Trophoblast cell (in vitro differentiated cells and primary cell): ENCODE data around the gene DRAXIN.

Experiments
- DNase-seq, 2 donors: peaks; one replicate each; pipeline ENCODE4 v3.0.0-alpha.2; 2016
- H2AFZ ChIP-seq: 2 replicates; pipeline ENCODE4 v1.6.1; 2013; ENCODE audit warnings: low read length, moderate library complexity, mild to moderate bottlenecking; ENCODE audit not compliant: insufficient read depth, poor library complexity
- H2AK5ac ChIP-seq: 2 replicates; pipeline ENCODE4 v1.6.1; 2013; ENCODE audit warnings: mild to moderate bottlenecking, low read length
- H2BK120ac ChIP-seq: 2 replicates; pipeline ENCODE4 v1.6.1; 2013; ENCODE audit warnings: low read length, mild to moderate bottlenecking, moderate library complexity; ENCODE audit not compliant: insufficient read depth, poor library complexity
- H2BK12ac ChIP-seq: 2 replicates; pipeline ENCODE4 v1.6.1; 2013; ENCODE audit warnings: mild to moderate bottlenecking, low read length, moderate library complexity
- H2BK5ac ChIP-seq: 2 replicates; pipeline ENCODE4 v1.6.1; 2013; ENCODE audit warnings: low read length, low read depth, moderate library complexity, mild to moderate bottlenecking; ENCODE audit not compliant: poor library complexity
- H3K14ac ChIP-seq: 2 replicates; pipeline ENCODE4 v1.6.1; 2013; ENCODE audit warnings: mild to moderate bottlenecking, low read length
- H3K18ac ChIP-seq: 2 replicates; pipeline ENCODE4 v1.6.1; 2013; ENCODE audit warnings: mild to moderate bottlenecking, low read length
- H3K23ac ChIP-seq: 2 replicates; pipeline ENCODE4 v1.6.1; 2013; ENCODE audit warnings: low read length
- H3K27ac ChIP-seq: 2 replicates; pipeline ENCODE4 v1.5.1; 2013; ENCODE audit warnings: low read depth, mild to moderate bottlenecking, inconsistent platforms, low read length, moderate library complexity
- H3K27me3 ChIP-seq: 2 replicates; pipeline ENCODE4 v1.6.1; 2013; ENCODE audit warnings: inconsistent platforms, mild to moderate bottlenecking, low read length, moderate library complexity; ENCODE audit not compliant: insufficient read depth
- H3K36me3 ChIP-seq, 2 experiments: 1 replicate in 1 of 2; 2 replicates in 1 of 2; pipeline ENCODE4 v1.6.1; 2013; ENCODE audit warnings: low read length in 2 of 2, mild to moderate bottlenecking in 2 of 2, moderate library complexity in 1 of 2; ENCODE audit not compliant: insufficient read depth in 2 of 2, control insufficient read depth in 1 of 2
- H3K4ac ChIP-seq: 2 replicates; pipeline ENCODE4 v1.6.1; 2013; ENCODE audit warnings: low read depth, mild to moderate bottlenecking, low read length, moderate library complexity
- H3K4me1 ChIP-seq, 2 experiments: 1 replicate in 1 of 2; 2 replicates in 1 of 2; pipeline ENCODE4 v1.6.1; 2013; ENCODE audit warnings: low read length in 2 of 2, mild to moderate bottlenecking in 2 of 2, moderate library complexity in 1 of 2; ENCODE audit not compliant: insufficient read depth in 2 of 2, control insufficient read depth in 1 of 2
- H3K4me2 ChIP-seq: 2 replicates; pipeline ENCODE4 v1.6.1; 2013; ENCODE audit warnings: inconsistent platforms, mild to moderate bottlenecking, low read length, moderate library complexity
- H3K4me3 ChIP-seq: 2 replicates; pipeline ENCODE4 v1.5.1; 2013; ENCODE audit warnings: mild to moderate bottlenecking, low read depth, low read length, inconsistent platforms
- H3K79me1 ChIP-seq: one replicate; pipeline ENCODE4 v1.6.1; 2013; ENCODE audit warnings: low read length
- H3K79me2 ChIP-seq: 2 replicates; pipeline ENCODE4 v1.6.1; 2013; ENCODE audit warnings: low read length, mild to moderate bottlenecking; ENCODE audit not compliant: control insufficient read depth, insufficient read depth, poor library complexity
- H3K9ac ChIP-seq: 2 replicates; pipeline ENCODE4 v1.6.1; 2013; ENCODE audit warnings: mild to moderate bottlenecking, low read length
- H3K9me3 ChIP-seq: 2 replicates; pipeline ENCODE4 v1.6.1; 2013; ENCODE audit warnings: low read depth, mild to moderate bottlenecking, control low read depth, inconsistent platforms, low read length; ENCODE audit not compliant: insufficient read depth
- H4K12ac ChIP-seq: 2 replicates; pipeline ENCODE4 v1.6.1; 2013; ENCODE audit warnings: low read depth, mild to moderate bottlenecking, low read length, moderate library complexity
- H4K8ac ChIP-seq: 2 replicates; pipeline ENCODE4 v1.6.1; 2013; ENCODE audit warnings: low read depth, mild to moderate bottlenecking, low read length, moderate library complexity
- H4K91ac ChIP-seq: one replicate; pipeline ENCODE4 v1.6.1; 2013; ENCODE audit warnings: low read depth, mild to moderate bottlenecking, low read length, moderate library complexity
- WGBS: extraction: QIAGEN DNeasy Blood & Tissue Kit; methylation state at CpG from one replicate; pipeline ENCODE4 v1.1.7; 2013; ENCODE audit warnings: missing lambda C conversion rate; ENCODE audit not compliant: insufficient read length, insufficient coverage; ENCODE audit errors: extremely low coverage; 5-methylcytosine and 5-hydroxymethylcytosine counted together

DRAXIN gene

GRCh38 chr1:11682799-11683198, 8.7 kb upstream of the DRAXIN start:
- Histone ChIP-seq H3K36me3 (no peaks in the 10 kb centered on the region), H3K27ac (no peak overlapping the region), H2AK5ac (no peak overlapping the region), H3K23ac (no peak overlapping the region), H3K18ac (no peak overlapping the region), H3K4ac (no peak overlapping the region), H4K91ac (no peak overlapping the region), H4K12ac (no peak overlapping the region), H3K4me1 (peaks cover 9 to 16% of the 10 kb centered on the region in 2 experiments), H3K4me3 (no peak overlapping the region), H3K79me1 (peaks cover 9% of the 10 kb centered on the region), H3K4me2 (peak overlapping the region; percentile 33), H3K14ac (no peak overlapping the region), H2BK12ac (no peak overlapping the region), H2BK5ac (no peak overlapping the region), H2AFZ (no peak overlapping the region), H3K79me2 (peaks cover 2% of the 10 kb centered on the region), H4K8ac (no peak overlapping the region), H3K27me3 (no peaks in the 10 kb centered on the region), H3K9ac (no peak overlapping the region), H3K9me3 (peaks cover 1% of the 10 kb centered on the region), H2BK120ac (no peak overlapping the region)
- no peak for DNase-seq
- WGBS: no CpG with 5 or more reads among the region's 1 CpG

GRCh38 chr1:11684070-11684469, 7.4 kb upstream of the DRAXIN start:
- Histone ChIP-seq H3K4ac (no peak overlapping the region), H3K36me3 (no peaks in the 10 kb centered on the region), H3K79me1 (peaks cover 9% of the 10 kb centered on the region), H4K91ac (no peak overlapping the region), H3K4me3 (no peak overlapping the region), H3K27ac (no peak overlapping the region), H2AFZ (no peak overlapping the region), H2BK12ac (no peak overlapping the region), H3K23ac (no peak overlapping the region), H3K9me3 (peaks cover 1% of the 10 kb centered on the region), H3K9ac (no peak overlapping the region), H4K8ac (no peak overlapping the region), H3K4me2 (no peak overlapping the region), H2BK120ac (no peak overlapping the region), H3K4me1 (peaks cover 9 to 16% of the 10 kb centered on the region in 2 experiments), H3K27me3 (no peaks in the 10 kb centered on the region), H2BK5ac (no peak overlapping the region), H3K79me2 (peaks cover 2% of the 10 kb centered on the region), H2AK5ac (no peak overlapping the region), H3K18ac (no peak overlapping the region), H4K12ac (no peak overlapping the region), H3K14ac (no peak overlapping the region)
- no peak for DNase-seq
- WGBS: no CpG with 5 or more reads among the region's 7 CpGs

- peaks cover 2% of the 10 kb centered on the region for H3K27me3 ChIP-seq
- no peak overlapping the region for H2AFZ ChIP-seq
- H3K4ac ChIP-seq: no peak overlapping the region
- H3K27ac ChIP-seq: no peak overlapping the region
- H4K91ac ChIP-seq: no peak overlapping the region
- no peak overlapping the region for H4K8ac ChIP-seq
- H3K36me3 ChIP-seq: no peaks in the 10 kb centered on the region
- H3K18ac ChIP-seq: no peak overlapping the region
- no peak overlapping the region for H2BK12ac ChIP-seq
- H3K23ac ChIP-seq: no peak overlapping the region
- H3K9ac ChIP-seq: no peak overlapping the region
- H4K12ac ChIP-seq: no peak overlapping the region
- H2BK5ac ChIP-seq: no peak overlapping the region
- no CpG with 5 or more reads among the region's 7 CpGs for WGBS
- peaks cover 7 to 15% of the 10 kb centered on the region in 2 experiments for H3K4me1 ChIP-seq
- H3K79me1 ChIP-seq: peaks cover 9% of the 10 kb centered on the region
- no peak overlapping the region for H3K4me2 ChIP-seq
- peaks cover under 1% of the 10 kb centered on the region for H3K9me3 ChIP-seq
- H3K14ac ChIP-seq: no peak overlapping the region
- DNase-seq: no peak
- H2AK5ac ChIP-seq: no peak overlapping the region
- H3K79me2 ChIP-seq: peaks cover 2% of the 10 kb centered on the region
- no peak overlapping the region for H2BK120ac ChIP-seq
- H3K4me3 ChIP-seq: no peak overlapping the region
Measured at GRCh38 chr1:11685210-11685752, 6.2 kb upstream of the DRAXIN start.

GRCh38 chr1:11688506-11688905, 3.0 kb upstream of the DRAXIN start:
- no peak overlapping the region for H2AK5ac ChIP-seq
- H3K9ac ChIP-seq: no peak overlapping the region
- no peak overlapping the region for H3K4me2 ChIP-seq
- H3K27ac ChIP-seq: no peak overlapping the region
- H2BK120ac ChIP-seq: no peak overlapping the region
- no peak overlapping the region for H4K8ac ChIP-seq
- H3K4me1 ChIP-seq: peaks cover 3 to 9% of the 10 kb centered on the region in 2 experiments
- H3K4ac ChIP-seq: no peak overlapping the region
- H4K91ac ChIP-seq: no peak overlapping the region
- H3K27me3 ChIP-seq: peaks cover 28% of the 10 kb centered on the region
- no peaks in the 10 kb centered on the region for H3K36me3 ChIP-seq
- H3K9me3 ChIP-seq: no peaks in the 10 kb centered on the region
- no peak for DNase-seq
- H3K23ac ChIP-seq: no peak overlapping the region
- no peak overlapping the region for H2BK12ac ChIP-seq
- WGBS: no CpG with 5 or more reads among the region's 4 CpGs
- no peak overlapping the region for H3K18ac ChIP-seq
- H2AFZ ChIP-seq: no peak overlapping the region
- H3K4me3 ChIP-seq: no peak overlapping the region
- H4K12ac ChIP-seq: no peak overlapping the region
- no peak overlapping the region for H2BK5ac ChIP-seq
- H3K79me1 ChIP-seq: peaks cover 4% of the 10 kb centered on the region
- H3K14ac ChIP-seq: no peak overlapping the region
- H3K79me2 ChIP-seq: peaks cover 3% of the 10 kb centered on the region
